ENCODE measurements around the gene NHERF1.

The NHERF1 gene

DNA sequence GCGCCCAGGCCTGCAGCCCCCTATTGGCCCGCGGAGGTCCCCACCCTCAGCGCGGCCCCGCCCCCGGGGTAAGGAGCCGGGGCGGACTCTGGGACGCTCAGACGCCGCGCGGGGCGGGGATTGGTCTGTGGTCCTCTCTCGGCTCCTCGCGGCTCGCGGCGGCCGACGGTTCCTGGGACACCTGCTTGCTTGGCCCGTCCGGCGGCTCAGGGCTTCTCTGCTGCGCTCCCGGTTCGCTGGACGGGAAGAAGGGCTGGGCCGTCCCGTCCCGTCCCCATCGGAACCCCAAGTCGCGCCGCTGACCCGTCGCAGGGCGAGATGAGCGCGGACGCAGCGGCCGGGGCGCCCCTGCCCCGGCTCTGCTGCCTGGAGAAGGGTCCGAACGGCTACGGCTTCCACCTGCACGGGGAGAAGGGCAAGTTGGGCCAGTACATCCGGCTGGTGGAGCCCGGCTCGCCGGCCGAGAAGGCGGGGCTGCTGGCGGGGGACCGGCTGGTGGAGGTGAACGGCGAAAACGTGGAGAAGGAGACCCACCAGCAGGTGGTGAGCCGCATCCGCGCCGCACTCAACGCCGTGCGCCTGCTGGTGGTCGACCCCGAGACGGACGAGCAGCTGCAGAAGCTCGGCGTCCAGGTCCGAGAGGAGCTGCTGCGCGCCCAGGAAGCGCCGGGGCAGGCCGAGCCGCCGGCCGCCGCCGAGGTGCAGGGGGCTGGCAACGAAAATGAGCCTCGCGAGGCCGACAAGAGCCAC is at the start of gene NHERF1:
Gene NHERF1, plus strand, starts transcription at position 100 of the 750 bp plus-strand sequence. Its CDS starts 219 bp downstream, at position 319.
- no peak for FAIRE-seq

GRCh38 chr17:74699236-74699635 is 49.2 kb upstream of the NHERF1 start:
- FAIRE-seq, result no peak

DNA sequence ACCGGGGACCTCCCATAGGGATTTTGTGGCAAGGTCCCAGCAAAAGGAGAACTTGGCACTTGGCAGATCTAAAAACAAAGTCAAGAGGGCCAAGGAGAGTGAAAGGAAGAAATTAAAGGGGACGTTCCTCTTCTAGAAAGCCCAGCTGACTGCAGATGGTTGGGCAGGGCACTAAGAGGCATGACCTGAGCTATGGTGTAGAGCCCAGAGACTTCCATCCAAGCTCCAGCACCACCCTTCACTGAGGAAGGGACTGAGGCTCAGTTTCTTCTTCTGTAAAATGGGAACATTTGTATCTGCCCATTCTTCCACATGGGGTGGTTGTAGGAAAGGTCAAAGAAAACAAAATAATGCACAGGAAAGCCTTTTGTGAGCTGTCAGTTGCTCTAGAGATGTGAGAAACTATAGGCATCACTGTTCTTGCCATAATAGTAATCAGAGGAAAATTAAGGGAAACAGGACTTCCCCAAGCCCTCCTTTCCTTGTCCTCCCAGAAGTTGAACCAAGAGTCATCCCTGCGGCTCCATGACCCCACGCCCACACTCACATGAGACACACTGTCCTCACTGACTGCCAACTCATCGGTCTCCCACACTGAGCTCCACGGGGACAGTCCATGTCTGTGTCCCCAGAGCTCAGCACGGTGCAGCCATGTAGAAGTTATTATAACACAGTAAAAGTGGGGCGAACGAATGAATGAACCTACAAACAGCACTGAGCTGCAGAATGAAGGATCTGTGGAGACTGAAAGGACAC is 46.1 kb upstream of the NHERF1 start:
- no peak for FAIRE-seq

- FAIRE-seq, result no peak
Observed at GRCh38 chr17:74703311-74703710, 45.1 kb upstream of the NHERF1 start.

DNA sequence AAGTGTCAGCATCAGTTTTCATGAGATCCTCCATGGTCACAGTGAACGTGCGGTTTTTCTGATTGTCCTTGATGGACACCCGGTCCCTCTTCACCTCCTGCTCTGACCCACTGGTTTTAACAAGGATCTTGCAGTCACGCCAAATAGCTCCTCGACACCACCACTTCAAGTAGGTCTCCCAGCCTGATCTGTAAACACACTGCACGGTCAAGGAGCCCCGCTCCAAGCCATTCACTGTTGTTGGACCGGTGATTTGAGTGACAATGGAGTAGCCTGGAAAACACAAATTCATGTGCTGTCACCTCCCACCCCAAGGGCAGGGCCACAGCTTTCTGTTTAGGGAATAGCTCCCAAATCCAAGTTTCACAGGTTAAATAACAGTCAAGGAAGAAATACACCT is 43.9 kb upstream of the NHERF1 start:
- no peak for FAIRE-seq

DNA sequence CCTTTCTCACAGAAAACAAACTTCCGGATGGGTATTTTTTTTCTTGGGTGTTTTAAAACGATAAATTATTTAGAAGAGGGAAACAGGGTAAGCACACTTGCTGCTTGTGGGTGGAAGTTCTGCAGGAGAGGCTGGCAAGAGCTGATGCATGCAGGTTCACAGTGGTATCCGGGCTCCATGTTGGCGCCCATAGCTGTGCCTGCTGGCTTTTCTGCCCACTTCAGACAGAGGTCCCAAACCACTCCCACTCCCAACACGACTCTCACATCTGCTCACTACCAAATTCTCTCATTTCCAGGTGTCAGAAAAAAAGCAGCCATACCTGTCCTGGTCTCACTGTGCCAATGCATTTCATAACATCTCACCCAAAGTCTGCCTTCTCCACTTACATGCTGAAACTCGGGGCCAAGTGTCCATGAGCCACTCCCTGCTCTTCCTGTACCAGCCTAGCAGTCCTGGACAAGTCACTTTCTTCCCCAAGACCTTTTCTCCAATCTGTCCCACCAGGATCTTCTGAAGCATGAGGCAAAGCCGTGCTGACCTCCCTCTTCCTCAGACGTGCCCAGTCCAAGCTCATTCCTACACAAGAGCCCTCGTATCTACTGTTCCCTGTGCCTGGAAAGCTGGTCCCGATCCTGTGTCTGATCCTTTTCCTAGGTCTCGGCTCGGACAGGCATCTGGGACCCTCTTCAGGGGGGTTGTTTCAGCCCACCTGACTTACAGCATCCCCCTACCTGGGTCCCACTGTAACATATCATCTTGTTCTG is 37.2 kb upstream of the NHERF1 start:
- FAIRE-seq, result no peak

- no peak for FAIRE-seq
Observed at GRCh38 chr17:74712301-74712700, 36.1 kb upstream of the NHERF1 start.

DNA sequence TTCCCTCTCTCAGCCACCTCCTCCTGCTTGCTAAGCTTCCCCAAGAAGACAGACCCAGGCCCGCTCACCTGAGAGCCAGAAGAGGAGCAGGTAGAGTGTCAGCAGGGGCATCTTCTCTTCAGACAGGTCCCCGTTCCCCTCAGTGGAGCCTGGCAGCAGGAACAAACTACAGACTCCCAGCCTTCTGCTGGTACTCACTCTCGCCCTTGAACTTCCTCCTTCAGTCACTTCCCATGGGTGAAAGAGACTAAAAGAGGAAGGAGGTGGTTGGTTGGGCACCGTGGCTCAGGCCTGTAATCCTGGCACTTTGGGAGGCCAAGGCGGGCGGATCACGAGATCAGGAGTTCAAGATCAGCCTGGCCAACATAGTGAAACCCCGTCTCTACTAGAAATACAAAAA is 35.7 kb upstream of the NHERF1 start, which contains the start of gene CD300LF:
Gene CD300LF, minus strand, starts transcription at position 168 of the 400 bp plus-strand sequence. Its CDS starts 57 bp downstream, at position 111.
- FAIRE-seq, result no peak

DNA sequence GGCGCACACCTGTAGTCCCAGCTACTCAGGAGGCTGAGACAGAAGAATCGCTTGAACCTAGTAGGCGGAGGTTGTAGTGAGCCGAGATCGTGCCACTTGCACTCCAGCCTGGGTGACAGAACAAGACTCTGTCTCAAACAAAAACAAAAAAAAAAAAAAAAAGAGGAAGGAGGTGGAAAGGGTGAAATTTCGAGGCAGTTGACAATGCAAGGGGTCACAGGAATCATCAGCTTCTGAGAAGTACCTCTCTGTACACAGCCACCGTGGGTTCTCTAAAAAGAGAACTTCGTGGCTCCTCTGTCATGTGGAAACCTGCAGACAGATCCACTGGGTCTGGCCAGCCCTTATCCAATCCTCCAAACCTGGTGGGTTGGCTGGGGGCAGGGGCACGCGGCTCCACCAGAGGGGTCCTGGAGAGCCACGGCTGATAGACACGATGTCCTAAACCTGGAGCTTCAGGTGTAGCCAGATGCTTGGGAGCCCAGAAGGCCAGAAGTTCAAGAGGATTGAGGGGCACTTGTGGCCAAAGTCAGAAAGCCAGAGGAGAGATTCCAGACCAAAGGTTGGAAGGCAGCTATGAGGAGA is 35.2 kb upstream of the NHERF1 start:
- no peak for FAIRE-seq

DNA sequence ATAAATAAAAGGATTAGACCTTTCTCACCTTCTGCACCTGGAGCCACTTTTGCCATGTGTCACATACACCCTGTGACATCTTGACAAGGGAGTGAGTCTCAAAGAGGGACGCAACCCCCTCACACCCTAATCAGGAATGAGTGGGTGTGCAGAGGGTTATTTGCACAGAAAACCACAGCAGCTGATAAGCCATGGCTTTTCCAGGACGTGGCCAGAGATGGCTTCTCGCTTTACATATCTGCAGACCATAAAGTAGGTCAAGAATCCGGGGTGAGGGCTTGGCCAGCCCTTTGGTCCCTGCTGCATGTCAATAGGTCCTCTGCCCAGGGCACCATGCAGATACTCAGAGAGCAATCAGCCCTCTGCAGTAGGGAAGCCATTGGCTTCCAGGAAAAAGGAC is 33.3 kb upstream of the NHERF1 start:
- no peak for FAIRE-seq

DNA sequence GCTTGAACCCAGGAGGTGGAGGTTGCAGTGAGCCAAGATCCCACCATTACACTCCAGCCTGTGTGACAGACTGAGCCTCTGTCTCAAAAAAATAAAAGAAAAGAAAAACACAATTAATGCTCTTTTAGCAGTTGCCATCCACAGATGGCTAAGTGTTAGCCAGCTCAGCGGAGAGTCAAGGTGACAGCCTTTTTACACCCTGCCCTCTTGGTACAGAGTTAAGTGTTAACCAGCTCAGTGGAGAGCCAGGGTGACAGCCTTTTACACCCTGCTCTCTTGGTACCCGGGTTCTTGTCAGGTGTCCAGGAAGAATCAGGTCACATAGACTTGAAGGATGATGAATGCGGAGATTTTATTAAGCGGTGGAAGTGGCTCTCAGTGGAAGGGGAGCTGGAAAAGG is 27.9 kb upstream of the NHERF1 start:
- FAIRE-seq, result no peak

DNA sequence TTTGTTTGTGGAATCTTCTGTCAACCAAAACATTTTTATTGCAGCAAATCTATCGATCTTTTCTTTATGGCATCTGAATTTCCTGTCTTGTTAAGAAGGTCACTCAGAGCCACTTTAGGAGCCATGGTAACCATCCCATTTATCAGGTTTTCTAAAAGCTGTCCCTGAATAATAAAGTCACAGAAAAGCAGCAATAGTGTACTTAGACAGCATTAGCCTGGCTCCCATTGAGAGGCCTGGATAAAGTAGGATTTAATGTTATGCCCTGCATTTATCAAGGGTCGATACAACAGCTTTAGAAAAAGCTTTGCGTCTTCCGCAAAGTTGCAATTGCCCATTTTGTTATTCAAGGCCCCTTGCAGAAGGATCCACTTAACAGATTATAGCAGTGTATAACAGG is 25.6 kb upstream of the NHERF1 start:
- FAIRE-seq, result no peak

DNA sequence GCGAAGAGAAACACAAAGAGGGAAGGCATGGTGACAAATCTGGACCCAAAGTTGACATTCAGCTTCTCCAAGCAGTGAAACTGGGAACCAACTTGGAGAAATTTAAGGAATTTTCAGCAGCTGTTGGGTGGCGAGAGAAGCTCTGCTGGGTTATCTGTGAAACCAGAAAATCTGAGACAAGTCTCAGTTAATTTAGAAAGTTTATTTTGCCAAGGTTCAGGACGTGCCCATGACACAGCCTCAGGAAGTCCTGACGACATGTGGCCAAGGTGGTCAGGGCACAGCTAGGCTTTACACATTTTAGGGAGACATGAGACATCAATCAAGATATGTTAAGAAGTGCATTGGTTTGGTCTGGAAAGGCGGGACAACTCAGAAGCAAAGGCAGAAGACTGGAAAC is 24.5 kb upstream of the NHERF1 start:
- FAIRE-seq, result no peak

GRCh38 chr17:74725111-74725510 is 23.3 kb upstream of the NHERF1 start:
- no peak for FAIRE-seq

DNA sequence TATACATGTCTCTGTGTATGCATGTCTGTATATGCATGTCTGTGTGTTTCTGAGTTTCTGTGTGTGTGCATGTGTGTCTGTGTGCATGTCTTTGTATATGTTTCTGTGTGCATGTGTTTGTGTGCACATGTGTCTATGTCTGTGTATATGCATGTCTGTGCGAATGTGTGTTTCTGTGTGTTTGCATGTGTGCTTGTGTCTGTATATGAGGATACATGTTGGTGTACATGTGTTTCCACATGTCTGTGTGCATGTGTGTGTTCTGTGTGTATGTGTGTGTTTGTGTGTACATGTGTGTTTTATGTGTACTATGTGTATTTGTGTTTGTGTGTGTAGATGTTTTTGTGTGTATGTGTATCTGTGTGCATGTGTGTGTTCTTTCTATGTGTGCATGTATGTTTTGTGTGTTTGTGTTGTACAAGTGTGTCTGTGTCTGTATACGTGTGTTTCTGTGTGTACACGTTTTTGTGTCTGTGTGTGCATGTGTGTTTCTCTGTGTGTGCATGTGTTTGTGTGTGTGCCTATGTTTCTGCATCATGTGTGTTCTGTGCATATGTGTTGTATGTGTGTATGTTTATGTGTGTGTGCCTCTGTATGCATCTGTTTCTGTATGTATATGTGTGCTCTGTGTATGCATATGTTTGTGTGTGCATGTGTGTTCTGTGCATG is 20.3 kb upstream of the NHERF1 start:
- no peak for FAIRE-seq

- FAIRE-seq, result no peak
Observed at GRCh38 chr17:74728702-74729075, 19.7 kb upstream of the NHERF1 start.

GRCh38 chr17:74729368-74729767 is 19.1 kb upstream of the NHERF1 start:
- no peak for FAIRE-seq

GRCh38 chr17:74729866-74730265 is 18.6 kb upstream of the NHERF1 start:
- FAIRE-seq, result no peak

- no peak for FAIRE-seq
Observed at GRCh38 chr17:74730491-74731346, 17.7 kb upstream of the NHERF1 start.

DNA sequence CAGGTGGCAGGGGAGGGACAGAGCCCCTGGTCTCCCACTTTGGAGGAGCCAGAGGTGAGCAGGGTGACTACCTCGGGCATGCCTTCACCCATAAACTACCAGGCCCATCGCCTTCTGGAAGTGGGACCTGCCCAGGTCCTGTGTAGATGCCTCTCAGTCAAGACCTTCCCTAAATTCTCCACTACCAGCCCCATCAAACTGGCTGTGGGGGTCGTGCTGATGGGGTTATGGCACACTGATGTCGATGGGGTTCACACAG is 17.2 kb upstream of the NHERF1 start:
- no peak for FAIRE-seq

GRCh38 chr17:74732042-74732867 is 16.2 kb upstream of the NHERF1 start:
- no peak for FAIRE-seq

Measured in endometrium (tissue), 2 donors.